GM12878 (cell line): ENCODE data around the gene NARF. TPM values are rescaled to one million over a fixed set of nuclear protein-coding genes. Genes with fewer than 3 reads are reported as not detected.

ENCODE experiments used
- ATAC-seq: fragments of 200-7000 bp; cut with Tn5 transposase; 3 replicates; pipeline ENCODE4 v1.9.1; 2020; ENCODE audit warnings: mild to moderate bottlenecking, moderate library complexity
- BruUV-seq: library from RNA; stranded (reverse); fragments of 400-500 nt; replicated peaks from 2 replicates; lab custom pipeline; 2021; lab: Mats Ljungman, UMichigan
- CTCF ChIA-PET: fragments of 300-600 bp; sonication (Branson Sonifier 250); formaldehyde crosslinking; extraction: SDS; loops from one replicate; lab custom pipeline; 2021; ENCODE audit warnings: inconsistent platforms; lab: Yijun Ruan, JAX
- POLR2A ChIA-PET: fragments of 350-600 bp; formaldehyde crosslinking; extraction: SDS; loops from one replicate; lab custom pipeline; 2021; ENCODE audit warnings: inconsistent platforms; lab: Charles Lee
- RAD21 ChIA-PET: fragments of 300-600 bp; sonication (Branson Sonifier 250); formaldehyde crosslinking; loops from one replicate; lab custom pipeline; 2023; ENCODE audit warnings: antibody characterized with exemption; ENCODE audit not compliant: unreplicated experiment; lab: Charles Lee
- SMC1A ChIA-PET: fragments of 300-600 bp; sonication (Branson Sonifier 250); formaldehyde crosslinking; loops from one replicate; lab custom pipeline; 2023; ENCODE audit not compliant: unreplicated experiment, uncharacterized antibody; lab: Charles Lee
- DNase-seq: peaks from one replicate; pipeline ENCODE4 v3.0.0-alpha.2; 2011; ENCODE audit warnings: low read depth, low spot score
- FAIRE-seq: peaks from 3 replicates; lab custom pipeline; 2011; peaks lifted over from hg19 to GRCh38; lab: Jason Lieb, UNC
- H2AFZ ChIP-seq: 2 replicates; pipeline ENCODE4 v1.6.0; 2011; ENCODE audit warnings: low read depth, low read length, control low read depth; ENCODE audit not compliant: control insufficient read depth
- H3K27ac ChIP-seq: 2 replicates; pipeline ENCODE4 v1.5.1; 2011; ENCODE audit warnings: control low read depth; ENCODE audit not compliant: control insufficient read depth, insufficient read depth
- H3K27me3 ChIP-seq, 2 experiments: replicated peaks in 1 of 2; 2 replicates each; pipeline versions ENCODE4 v1.6.0 to v1.6.1; 2011; ENCODE audit warnings: low read length in 1 of 2; ENCODE audit not compliant: control insufficient read depth in 2 of 2, insufficient read depth in 2 of 2
- H3K36me3 ChIP-seq, 2 experiments: 2 replicates each; pipeline ENCODE4 v1.5.1; 2011; ENCODE audit warnings: low read length in 1 of 2; ENCODE audit not compliant: control insufficient read depth in 2 of 2, insufficient read depth in 2 of 2
- H3K4me1 ChIP-seq: 2 replicates; pipeline ENCODE4 v1.6.1; 2011; ENCODE audit warnings: mild to moderate bottlenecking, low read length, moderate library complexity, mixed read lengths; ENCODE audit not compliant: control insufficient read depth, insufficient read depth
- H3K4me2 ChIP-seq: 2 replicates; pipeline ENCODE4 v1.6.0; 2011; ENCODE audit warnings: control low read depth; ENCODE audit not compliant: control insufficient read depth, insufficient read depth
- H3K4me3 ChIP-seq: fragments of 200-600 bp; sonication (generic); 2 replicates; pipeline ENCODE4 v1.5.1; 2016
- H3K79me2 ChIP-seq: 2 replicates; pipeline ENCODE4 v1.6.0; 2011; ENCODE audit warnings: low read length; ENCODE audit not compliant: control insufficient read depth, insufficient read depth
- H3K9ac ChIP-seq: 2 replicates; pipeline ENCODE4 v1.8.0; 2011; ENCODE audit warnings: low read length, control low read depth, mixed read lengths; ENCODE audit not compliant: control insufficient read depth, insufficient read depth
- H3K9me3 ChIP-seq: replicated peaks from 3 replicates; pipeline ENCODE4 v1.5.1; 2011; ENCODE audit warnings: mild to moderate bottlenecking, low read length; ENCODE audit not compliant: control insufficient read depth, insufficient read depth
- H4K20me1 ChIP-seq: 2 replicates; pipeline ENCODE4 v1.6.0; 2011; ENCODE audit not compliant: control insufficient read depth, insufficient read depth
- CREM ChIP-seq: IDR thresholded peaks from 2 replicates; pipeline ENCODE4 v1.6.1; 2014; ENCODE audit warnings: antibody characterized with exemption, low read depth
- CTCF ChIP-seq, 3 experiments: IDR thresholded peaks in 2 of 3; conservative IDR thresholded peaks in 1 of 3; 2 replicates each; pipeline ENCODE4 v1.5.1; 2011; ENCODE audit warnings: low read depth in 3 of 3, low read length in 3 of 3, mild to moderate bottlenecking in 3 of 3, control low read depth in 2 of 3, moderate library complexity in 2 of 3, inconsistent platforms in 1 of 3, mixed read lengths in 1 of 3; ENCODE audit not compliant: control insufficient read depth in 2 of 3, insufficient read depth in 1 of 3; ENCODE audit errors: extremely low read depth in 1 of 3
- IRF4 ChIP-seq: IDR thresholded peaks from 2 replicates; pipeline ENCODE4 v1.6.1; 2011; ENCODE audit warnings: low read depth, low read length
- KDM1A ChIP-seq: fragments of 200-600 bp; sonication (generic); IDR thresholded peaks from 2 replicates; pipeline ENCODE4 v1.6.1; 2016; ENCODE audit warnings: borderline replicate concordance
- MXI1 ChIP-seq: fragments of 150-350 bp; IDR thresholded peaks from 2 replicates; pipeline ENCODE4 v1.6.1; 2011; ENCODE audit warnings: low read depth, mild to moderate bottlenecking, inconsistent platforms, low read length, improper control_type of control experiment
- RFX5 ChIP-seq: IDR thresholded peaks from 2 replicates; pipeline ENCODE4 v1.6.1; 2011; ENCODE audit warnings: low read depth, low read length, improper control_type of control experiment
- SPI1 ChIP-seq: IDR thresholded peaks from 2 replicates; pipeline ENCODE4 v1.6.1; 2011; ENCODE audit warnings: low read depth, mild to moderate bottlenecking, low read length, moderate library complexity, borderline replicate concordance; ENCODE audit not compliant: insufficient read depth
- TBL1XR1 ChIP-seq: IDR thresholded peaks from 2 replicates; pipeline ENCODE4 v1.6.1; 2012; ENCODE audit warnings: low read depth, low read length, improper control_type of control experiment
- ZBTB11 ChIP-seq: fragments of 450-650 bp; formaldehyde crosslinking; IDR thresholded peaks from 2 replicates; pipeline ENCODE4 v1.5.0; 2022; ENCODE audit warnings: mild to moderate bottlenecking, missing genetic modification characterization
- ZBTB4 ChIP-seq: fragments of 450-650 bp; formaldehyde crosslinking; IDR thresholded peaks from 2 replicates; pipeline ENCODE4 v1.4.0; 2022; ENCODE audit warnings: mild to moderate bottlenecking, moderate library complexity
- WGBS: methylation state at CpG from one replicate; pipeline ENCODE4 v1.1.6; 2016; ENCODE audit warnings: low lambda C conversion rate; ENCODE audit not compliant: insufficient replicate concordance, insufficient coverage; ENCODE audit errors: missing lambda C conversion rate; 5-methylcytosine and 5-hydroxymethylcytosine counted together
- in situ Hi-C: fragments of 300-500 bp; cut with MboI; formaldehyde crosslinking; loops from 9 replicates; pipeline ENCODE4 v1.14.3; 2018; ENCODE audit warnings: mixed read lengths
- intact Hi-C: fragments of 100-400 bp; cut with micrococcal nuclease; formaldehyde crosslinking; loops from one replicate; pipeline ENCODE4 v1.14.2; 2022; ENCODE audit not compliant: unreplicated experiment
- polyA plus RNA-seq, 11 experiments: library from polyadenylated mRNA; depleted of rRNA in 4 of 11; unstranded in 6 of 11; stranded (reverse) in 5 of 11; fragments of >200 nt; fragmentation: Nextera tagmentation in 4 of 11; fragmentation: Illumina TruSeq in 1 of 11; extraction: Ambion mirVana in 4 of 11; extraction: Trizol in 1 of 11; gene quantifications; 1 replicate in 1 of 11; 2 replicates in 10 of 11; pipeline versions ENCODE4 v1.2.1 to v1.2.3, GENCODE V29; 2011 to 2016; ENCODE audit warnings: inconsistent platforms in 2 of 11, missing spikeins in 2 of 11, low read depth in 1 of 11
- total RNA-seq, 4 experiments: library from RNA; depleted of rRNA in 3 of 4; stranded (reverse); fragments of >200 nt in 3 of 4; fragmentation: Illumina TruSeq in 1 of 4; extraction: Trizol in 1 of 4; gene quantifications; 2 replicates each; pipeline versions ENCODE4 v1.2.1 to v1.2.3, GENCODE V29; 2013 to 2021

Gene NARF
- total and polyA plus RNA-seq, 10 of the 15 experiments (the other 5 are each of a cell fraction or from before 2014, with no cell fraction given): 16.7 to 126 (median 47.5) TPM

GRCh38 chr17:82414548-82415281 is 43.8 kb upstream of the NARF start (continued):
- TF ChIP-seq ZBTB11 (no peak), RFX5 (no peak), KDM1A (no peak), CTCF (IDR thresholded peaks at IDR 0.05 in 2 of 3, conservative IDR thresholded peaks at IDR 0.05 in 1 of 3; ENCODE audit: control insufficient read depth in 2 of 3, extremely low read depth in 1 of 3, insufficient read depth in 1 of 3, low read depth in 3 of 3, low read length in 3 of 3) (peak; percentile 56 to 76 (median 65))

- Histone ChIP-seq H4K20me1 (peaks cover 5% of the 10 kb centered on the region), H3K4me1 (0 out of 2 replicates have a peak, but pooled peaks cover 5% of the 10 kb centered on the region), H3K4me3 (no peak overlapping the region), H3K36me3 (no peaks in the 10 kb centered on the region; a peak in 1 of 4 replicates), H3K27me3 (no peaks in the 10 kb centered on the region), H3K27ac (no peak overlapping the region), H2AFZ (no peak overlapping the region), H3K4me2 (no peak overlapping the region), H3K9ac (no peak overlapping the region), H3K79me2 (peaks cover 2% of the 10 kb centered on the region; the same call in 1 of the 2 replicates), H3K9me3 (no peaks in the 10 kb centered on the region)
- intact Hi-C loops: no loop called here
- in situ Hi-C loops: no loop called here
- ChIA-PET POLR2A (no interaction called here), SMC1A (interaction anchor here (2.0 kb wide), 1 partner anchor 63 kb away, joined by 8 read pairs; no protein-coding TSS in a partner anchor), RAD21 (interaction anchor here (1.3 kb wide), 1 partner anchor 58 kb away, joined by 3 read pairs; no protein-coding TSS in a partner anchor), CTCF (interaction anchor here (1.0 to 4.1 kb wide), 3 partner anchors 63 to 115 kb away, joined by 3 to 22 read pairs (median 7); no protein-coding TSS in a partner anchor)
- BruUV-seq: TSS peak; percentile 57
- WGBS: 95% methylated on average over 26 of the region's 26 CpGs
- ATAC-seq (no peak), DNase-seq (no peak), FAIRE-seq (no peak)
- TF ChIP-seq IRF4: no peak
- no peak for TF ChIP-seq SPI1
- TF ChIP-seq MXI1: no peak
- no peak for TF ChIP-seq TBL1XR1
- no peak for TF ChIP-seq CREM
- TF ChIP-seq ZBTB4 (CRISPR knock-in tag): no peak
Measured at GRCh38 chr17:82415336-82415735, 43.2 kb upstream of the NARF start.
